GM18870 (cell line): ENCODE results near the gene RALGDS.
"Not testable (repeated sequence)": the region's sequence is repeated elsewhere in the genome, so short reads cannot be mapped to it uniquely, and the experiment has no call there.

Experiments used
- ATAC-seq: cut with Tn5 transposase; IDR thresholded peaks from one replicate; pipeline ENCODE4 v1.9.1; 2021; ENCODE audit warnings: moderate library complexity; ENCODE audit not compliant: unreplicated experiment

RALGDS gene

DNA sequence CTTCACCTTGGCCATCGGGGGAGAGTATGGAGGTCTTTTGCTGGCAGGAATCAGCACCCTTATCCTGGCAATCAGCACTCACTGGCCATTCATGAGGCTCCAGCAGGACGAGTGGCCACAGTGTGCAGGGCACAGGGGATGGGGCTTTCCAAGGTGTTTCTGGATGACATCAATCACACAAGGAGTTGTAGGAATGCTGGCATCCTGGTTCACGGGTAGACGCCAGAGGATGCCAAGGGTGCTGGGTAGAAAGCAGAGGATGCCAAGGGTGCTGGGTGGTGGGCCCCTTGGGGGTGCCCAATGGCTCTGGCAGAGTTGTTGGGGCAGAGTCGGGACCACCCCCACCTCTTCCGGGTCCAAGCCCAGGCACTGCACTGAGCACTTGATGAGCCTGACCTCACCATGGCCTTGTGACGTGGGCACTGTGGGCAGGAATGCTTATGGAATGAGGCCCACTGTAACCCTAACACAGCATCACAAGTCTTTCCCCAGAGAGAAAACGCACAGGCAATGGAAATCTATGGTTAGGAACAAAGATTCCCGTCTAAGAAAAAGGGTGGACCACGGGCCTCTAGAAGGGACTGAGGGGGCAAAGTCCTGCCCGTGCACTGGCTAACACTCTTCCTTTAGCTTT, 30.2 kb downstream of the RALGDS start:
- no peak for ATAC-seq

DNA sequence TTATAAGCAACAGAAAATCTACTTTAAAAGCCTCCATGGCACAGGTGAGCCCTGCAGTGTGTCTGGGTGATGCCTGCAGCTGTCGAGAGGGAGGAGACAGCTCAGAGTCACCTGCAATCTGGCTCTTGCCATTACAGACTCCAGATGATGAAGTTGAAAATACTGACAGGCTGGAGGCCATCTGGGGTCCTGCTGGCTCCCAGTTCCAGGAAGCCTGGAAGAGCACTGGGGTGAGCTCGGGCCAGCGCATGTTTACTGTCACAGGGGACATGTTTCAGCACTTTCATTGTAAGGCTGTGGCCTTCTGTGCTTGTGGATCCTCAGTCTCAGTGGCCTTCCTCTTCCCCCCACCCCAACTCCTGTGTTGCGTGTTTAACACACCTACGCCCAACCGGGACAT, 30.9 kb downstream of the RALGDS start:
- ATAC-seq: no peak

DNA sequence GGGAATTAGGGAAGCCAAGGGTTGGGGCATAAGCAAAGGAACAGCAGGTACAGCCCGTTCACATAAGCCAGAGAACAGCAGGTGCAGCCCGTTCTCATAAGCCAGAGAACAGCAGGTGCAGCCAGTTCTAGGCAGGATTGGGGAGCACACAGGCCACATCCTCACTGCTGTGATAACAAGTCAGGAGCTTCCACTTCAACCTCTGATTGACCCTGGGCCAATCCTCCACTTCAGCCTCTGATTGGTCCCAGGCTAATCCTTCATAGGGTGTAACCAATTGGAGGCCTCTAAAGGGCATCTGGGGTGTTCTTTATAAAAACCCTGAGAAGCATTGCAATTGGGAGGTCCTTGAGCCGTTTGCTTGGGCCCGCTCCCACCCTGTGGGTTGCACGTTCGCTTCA, 31.8 kb downstream of the RALGDS start:
- ATAC-seq: no peak

DNA sequence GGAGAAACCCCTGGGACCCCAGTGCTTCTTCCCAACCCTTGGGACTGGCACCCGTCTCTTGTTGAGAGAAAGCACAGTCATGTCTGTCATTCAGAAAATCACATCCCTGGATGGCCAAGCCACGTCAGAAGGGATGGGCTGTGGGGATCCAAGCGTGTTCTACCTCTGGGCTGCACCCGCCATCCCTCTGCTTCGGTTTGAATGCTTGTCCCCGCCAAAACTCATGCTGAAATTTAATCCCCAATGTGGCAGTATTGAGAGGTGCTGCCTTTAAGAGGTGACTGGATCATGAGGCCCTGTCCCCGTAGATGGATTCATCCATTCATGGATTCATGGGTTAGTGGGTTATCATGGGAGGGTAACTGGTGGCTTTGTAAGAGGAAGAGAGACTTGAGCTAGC, 32.3 kb downstream of the RALGDS start:
- ATAC-seq: no peak

DNA sequence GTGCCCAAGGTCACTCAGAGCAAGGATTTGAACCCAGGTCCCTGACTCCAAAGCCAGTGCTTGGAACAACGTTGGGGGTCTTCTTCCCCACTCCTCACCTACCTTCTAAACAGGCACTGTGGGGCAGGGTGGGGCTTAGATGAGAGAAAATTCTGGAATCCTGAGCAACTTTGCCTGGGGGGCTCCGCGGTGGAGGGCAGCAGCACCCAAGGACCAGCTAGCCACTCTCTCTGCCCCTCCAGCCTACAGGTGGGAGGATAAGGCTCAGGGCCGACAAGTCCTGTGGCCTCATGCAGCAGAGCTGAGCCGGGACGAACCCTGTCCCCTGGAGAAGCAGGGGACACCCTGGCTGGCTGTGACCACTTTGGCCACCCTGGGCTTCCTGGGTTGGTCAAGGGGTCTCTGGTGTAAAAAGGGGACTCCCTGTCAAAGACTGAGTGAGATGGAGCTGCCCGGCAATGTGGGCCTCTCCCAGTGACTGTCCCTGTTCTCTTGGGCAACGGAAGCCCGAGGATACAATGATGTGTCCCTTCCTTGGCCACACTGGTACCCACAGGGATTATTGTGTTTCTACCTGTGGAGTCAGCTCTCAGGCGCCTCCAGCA, 32.8 kb downstream of the RALGDS start:
- no peak for ATAC-seq

DNA sequence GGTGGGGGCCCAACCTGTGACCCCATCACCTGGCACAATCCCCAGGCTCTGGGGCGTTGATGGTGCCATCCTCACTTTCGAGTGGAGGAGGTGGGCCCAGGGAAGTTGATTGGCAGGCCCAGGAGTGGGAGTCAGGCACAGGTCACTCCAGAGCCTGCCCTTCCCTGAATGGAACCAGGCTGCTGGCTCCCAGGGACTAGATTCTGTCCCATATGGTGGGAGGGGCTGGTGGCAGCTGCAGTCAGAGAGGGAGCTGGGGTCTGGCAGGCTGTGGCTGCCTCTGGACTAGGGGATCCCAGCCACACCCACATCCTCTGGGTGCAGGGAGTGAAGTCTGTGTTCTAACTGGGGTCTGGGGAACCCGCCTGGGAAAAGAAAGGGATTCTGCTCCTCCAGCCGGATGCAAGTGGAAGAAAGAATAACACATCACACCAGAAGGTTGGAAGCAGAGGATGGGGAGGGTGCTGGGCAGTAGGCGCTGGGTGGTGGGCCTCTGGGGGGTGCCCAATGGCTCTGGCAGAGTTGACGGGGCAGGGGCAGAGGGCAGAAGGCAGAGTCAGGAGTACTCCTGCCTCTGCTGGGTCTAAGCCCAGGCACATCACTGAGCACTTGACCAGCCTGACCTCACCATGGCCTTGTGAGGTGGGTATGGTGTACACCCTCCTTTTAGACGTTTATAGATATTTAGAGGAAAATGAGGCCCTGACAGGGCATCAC, 33.5 kb downstream of the RALGDS start:
- no peak for ATAC-seq

DNA sequence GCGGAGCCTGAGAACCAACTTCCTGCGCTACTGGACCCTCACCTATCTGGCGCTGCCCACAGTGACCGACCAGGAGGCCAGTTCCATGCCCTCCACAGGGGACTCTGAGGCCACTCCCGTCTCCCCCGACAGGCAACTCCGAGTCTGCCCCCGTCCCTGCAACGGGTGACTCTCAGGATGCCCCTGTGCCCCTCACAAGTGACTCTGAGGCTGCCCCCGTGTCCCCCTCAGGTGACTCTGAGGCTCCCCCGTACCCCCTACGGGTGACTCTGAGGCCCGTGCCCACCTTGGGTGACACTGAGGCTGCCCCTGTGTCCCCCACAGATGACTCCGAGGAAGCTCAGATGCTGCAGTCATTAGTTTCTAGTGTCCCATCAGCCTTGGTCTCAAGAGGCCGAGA, 34.1 kb downstream of the RALGDS start:
- ATAC-seq: no peak

DNA sequence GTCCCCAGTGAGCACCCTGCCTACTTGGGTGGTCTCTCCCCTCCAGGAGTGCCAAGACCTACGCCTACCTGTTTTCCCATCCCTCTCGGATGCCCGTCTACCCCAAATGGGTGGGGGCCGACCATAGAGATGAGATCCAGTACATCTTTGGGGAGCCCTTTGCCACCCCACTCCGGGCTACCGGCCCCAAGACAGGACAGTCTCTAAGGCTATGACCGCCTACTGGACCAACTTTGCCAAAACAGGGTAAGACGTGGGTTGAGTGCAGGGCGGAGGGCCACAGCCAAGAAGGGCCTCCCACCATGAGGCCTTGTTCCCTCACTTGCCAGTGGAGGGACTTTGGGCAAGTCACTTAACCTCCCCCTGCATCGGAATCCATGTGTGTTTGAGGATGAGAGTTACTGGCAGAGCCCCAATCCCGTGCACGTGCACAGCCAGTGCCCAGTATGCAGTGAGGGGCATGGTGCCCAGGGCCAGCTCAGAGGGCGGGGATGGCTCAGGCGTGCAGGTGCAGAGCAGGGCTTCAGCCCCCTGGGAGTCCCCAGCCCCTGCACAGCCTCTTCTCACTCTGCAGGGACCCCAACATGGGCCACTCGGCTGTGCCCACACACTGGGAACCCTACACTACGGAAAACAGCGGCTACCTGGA, 34.7 kb downstream of the RALGDS start:
- not testable (repeated sequence) for ATAC-seq

DNA sequence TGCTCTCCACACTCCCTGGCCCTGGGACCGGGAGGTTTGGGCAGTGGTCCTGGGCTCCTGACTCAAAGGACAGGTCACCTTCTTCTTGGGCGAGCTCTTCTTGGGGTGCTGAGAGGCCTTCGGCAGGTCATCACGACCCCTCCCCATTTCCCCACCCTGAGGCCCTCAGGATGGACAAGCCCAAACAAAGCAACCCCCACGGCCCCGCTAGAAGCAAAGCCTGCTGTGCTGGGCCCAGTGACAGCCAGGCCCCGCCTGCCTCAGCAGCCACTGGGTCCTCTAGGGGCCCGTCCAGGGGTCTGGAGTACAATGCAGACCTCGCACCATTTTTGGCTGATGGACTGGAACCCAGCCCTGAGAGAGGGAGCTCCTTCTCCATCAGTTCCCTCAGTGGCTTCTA, 37.4 kb downstream of the RALGDS start:
- ATAC-seq: not testable (repeated sequence)

DNA sequence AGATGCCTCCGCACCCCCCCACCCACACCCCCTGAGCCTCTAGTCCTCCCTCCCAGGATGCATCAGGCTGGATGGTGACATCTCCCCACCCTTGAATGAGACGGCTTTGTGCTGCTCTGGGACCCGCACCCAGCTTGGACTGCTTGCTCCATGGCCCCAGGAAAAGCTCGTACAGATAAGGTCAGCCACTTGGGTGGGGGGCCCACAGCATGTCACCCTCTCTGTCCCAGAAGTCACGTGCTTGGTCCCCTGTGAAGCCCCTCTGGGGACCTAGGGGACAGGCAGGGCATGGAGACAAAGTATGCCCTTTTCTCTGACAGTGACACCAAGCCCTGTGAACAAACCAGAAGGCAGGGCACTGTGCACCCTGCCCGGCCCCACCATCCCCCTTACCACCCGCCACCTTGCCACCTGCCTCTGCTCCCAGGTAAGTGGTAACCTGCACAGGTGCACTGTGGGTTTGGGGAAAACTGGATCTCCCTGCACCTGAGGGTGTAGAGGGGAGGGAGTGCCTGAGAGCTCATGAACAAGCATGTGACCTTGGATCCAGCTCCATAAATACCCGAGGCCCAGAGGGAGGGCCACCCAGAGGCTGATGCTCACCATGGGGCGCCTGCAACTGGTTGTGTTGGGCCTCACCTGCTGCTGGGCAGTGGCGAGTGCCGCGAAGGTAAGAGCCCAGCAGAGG, 38.9 kb downstream of the RALGDS start:
- ATAC-seq: not testable (repeated sequence)

DNA sequence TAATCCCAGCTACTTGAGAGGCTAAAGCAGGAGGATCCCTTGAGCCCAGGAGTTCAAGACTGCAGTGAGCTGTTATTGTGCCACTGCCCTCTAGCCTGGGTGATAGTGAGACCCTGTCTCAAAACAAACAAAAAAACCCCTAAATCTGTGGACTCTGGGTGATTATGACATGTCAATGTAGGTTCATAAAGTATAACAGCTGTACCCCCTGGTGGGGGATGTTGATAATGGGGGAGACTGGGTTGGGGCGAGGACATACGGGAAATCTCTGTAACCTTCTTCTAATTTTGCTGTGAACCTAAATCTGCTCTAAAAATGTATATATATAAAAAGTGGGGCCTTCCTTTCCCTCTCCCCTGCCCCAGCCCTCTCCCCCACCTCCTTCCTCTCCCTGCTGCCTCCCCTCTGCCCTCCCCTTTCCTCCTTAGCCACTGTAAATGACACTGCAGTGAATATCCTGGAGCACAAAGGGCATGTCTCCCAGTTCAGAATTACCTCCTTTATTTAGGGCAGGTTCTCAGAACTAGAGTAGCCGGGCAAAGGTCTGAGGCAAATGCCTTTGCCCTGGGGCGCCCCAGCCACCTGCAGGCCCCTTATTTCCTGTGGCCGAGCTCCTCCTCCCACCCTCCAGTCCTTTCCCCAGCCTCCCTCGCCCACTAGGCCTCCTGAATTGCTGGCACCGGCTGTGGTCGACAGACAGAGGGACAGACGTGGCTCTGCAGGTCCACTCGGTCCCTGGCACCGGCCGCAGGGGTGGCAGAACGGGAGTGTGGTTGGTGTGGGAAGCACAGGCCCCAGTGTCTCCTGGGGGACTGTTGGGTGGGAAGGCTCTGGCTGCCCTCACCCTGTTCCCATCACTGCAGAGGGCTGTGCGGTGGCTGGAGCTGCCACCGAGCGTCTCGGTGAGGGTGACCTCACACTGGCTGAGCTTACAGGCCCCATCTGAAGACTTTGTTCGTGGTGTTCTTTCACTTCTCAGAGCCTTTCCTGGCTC, 40.0 kb downstream of the RALGDS start:
- not testable (repeated sequence) for ATAC-seq

DNA sequence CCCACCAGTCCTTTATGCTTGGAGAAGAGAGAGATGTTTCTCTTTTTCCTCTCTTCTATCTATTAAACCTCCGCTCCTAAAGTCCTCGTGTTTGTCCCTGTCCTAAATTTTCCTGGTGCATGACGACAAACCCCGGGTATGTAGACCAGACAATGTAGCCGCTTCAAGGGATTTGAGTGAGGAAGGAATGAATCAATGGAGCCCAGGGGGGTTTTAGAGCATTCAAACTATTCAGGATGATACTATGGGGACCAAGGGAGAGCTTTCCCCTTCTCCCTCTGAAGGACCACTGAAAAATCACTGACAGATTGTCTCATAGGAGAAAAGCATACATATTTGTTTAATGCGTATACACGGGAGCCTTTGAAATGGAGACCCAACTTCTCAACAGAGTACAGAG, 40.9 kb downstream of the RALGDS start:
- no peak for ATAC-seq

DNA sequence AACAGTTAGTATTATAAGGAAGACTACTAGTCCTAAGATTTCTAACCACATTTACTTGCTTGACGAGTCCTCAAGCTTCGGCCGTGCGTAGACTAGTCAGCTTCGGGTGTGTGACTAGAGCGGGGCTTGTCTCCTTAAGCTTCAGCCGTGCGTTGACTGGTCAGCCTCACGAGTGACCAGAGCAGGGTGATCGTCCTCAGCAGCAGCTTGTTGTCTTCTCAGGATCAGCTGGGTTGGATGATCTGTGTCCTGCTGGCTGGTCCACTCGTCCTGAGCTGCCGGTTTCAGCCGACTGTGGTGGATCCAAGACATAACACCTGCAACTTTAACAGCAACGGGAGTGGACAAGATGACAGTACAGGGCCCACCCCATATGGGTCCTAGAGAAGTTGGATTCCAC, 42.6 kb downstream of the RALGDS start:
- ATAC-seq: no peak

DNA sequence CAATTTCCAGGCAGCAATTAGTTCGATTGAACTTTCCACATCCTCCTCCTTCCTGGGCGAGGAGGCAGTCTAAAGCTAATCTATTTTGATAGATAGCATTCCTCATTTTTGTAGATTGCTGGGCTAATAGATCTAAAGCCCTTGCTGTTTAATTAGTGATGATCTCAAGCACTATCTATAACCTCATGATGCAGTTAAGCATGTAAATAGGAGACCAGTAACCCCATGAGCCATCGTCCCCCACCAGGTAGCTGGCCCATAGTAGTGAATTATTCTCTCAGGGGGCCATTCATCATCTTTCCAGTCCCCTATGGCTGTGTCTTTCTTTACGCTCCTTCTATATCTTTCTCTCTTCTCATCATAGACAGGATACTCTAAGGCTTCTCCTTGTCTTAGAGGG, 44.3 kb downstream of the RALGDS start:
- no peak for ATAC-seq

DNA sequence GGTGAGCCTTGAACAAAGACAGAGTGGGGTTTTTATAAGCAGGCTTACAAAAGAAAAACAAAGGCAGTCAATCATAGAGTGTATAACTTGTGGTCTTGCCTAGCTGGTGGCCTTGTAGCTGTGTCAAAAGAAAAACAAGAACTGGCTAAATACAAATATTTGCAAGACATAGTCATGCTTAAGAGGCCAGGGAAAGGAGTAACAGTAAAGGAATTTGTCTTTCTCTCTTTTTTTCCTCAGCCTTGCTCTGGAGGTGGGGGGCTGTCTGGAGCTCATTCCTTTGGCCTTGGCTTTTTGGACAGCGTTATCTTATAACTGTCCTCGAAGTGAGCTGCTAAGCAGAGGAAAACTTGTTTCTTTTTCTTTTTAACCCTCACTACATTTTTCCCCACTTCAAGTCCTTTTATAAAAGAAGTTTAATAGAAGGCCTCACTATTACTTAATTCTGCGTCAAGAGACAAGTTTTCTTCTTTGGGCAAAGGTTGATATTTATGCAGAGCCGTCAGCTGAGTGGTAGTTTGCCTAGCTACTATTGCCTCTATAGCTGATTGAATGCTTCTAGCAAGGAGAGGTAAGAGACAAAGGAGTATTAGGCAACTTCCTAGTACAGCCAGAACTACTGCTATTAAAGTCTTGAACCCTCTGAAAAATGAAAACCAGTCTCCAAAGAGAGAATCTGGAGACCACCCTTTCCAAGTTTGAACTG, 45.0 kb downstream of the RALGDS start:
- no peak for ATAC-seq

DNA sequence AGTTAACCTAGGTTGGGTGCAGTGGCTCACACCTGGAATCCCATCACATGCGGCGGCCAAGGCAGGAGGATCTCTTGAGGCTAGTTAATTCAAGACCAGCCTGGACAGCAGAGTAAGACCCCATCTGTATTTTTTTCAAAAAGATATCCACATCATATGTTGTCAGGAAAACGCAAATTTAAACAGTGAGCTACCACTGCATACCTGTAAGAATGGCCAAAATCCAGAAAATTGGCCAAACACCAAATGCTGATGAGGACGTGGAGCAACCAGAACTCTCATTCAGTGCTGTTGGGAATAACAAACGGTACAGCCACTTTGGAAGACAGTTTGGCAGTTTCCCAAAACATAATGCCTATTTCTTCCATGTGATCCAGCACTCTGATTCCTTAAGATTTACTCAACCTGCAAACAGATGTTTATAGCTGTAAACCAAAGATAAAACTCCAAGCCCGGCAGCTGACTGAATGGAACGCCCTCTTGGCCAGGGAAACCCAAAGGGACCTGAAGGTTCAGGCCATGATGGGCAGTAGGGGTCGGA, 46.9 kb downstream of the RALGDS start:
- ATAC-seq: no peak

DNA sequence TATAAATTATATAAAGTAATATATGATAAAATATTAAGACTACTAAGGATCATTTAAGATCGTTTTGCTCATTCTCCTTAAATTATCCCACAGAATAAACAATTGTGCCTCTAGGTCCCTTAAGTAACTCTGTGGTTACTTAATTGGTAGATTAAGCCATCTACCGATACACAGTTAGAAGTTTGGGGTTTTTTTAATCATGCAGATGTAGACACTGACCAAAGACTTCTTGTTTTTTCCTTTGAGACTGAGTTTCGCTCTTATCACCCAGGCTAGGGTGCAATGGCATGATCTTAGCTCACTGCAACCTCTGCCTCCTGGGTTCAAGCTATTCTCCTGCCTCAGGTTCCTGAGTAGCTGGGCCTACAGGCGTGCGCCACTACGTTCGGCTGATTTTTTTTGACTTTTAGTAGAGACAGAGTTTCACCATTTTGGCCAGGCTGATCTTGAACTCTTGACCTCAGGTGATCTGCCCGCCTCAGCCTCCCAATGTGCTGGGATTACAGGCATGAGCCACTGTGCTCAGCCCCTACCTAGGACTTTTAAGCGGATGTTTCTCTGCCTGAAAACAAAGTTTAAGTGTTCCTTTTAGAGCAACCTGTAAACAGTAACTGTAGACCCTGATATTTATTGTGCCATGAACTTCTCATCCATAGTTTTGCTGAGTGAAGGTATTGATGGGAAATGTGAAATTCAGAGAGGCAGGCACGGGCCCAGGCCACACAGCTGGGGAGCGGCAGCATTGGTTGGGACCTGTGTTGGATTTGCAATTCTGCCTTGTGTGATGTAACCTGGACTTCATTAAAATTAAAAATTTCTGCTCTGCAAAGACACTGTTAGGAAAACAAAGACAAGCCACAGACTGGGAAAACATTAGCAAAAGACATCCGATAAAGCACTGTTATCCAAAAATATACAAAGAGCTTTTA, 47.7 kb downstream of the RALGDS start:
- no peak for ATAC-seq

DNA sequence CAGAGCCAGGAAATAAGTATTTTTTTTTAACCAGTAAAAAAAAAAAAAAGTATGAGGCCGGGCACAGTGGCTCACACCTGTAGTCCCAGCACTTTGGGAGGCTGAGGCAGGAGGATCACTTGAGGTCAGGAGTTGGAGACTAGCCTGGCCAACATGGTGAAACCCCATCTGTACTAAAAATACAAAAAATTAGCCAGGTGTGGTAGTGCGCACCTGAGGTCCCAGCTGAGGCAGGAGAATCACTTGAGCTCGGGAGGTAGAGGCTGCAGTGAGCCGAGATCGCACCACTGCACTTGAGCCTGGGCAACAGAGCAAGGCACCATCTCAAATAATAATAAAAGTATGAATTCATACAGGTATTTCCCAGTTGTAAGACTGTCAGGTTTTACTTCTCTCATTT, 48.8 kb downstream of the RALGDS start:
- ATAC-seq: not testable (repeated sequence)
